H1 (cell line): ENCODE results near the gene HOXA6. TPM values are rescaled to one million over a fixed set of nuclear protein-coding genes. Genes with fewer than 3 reads are reported as not detected.
A peak's percentile ranks its signal among the peaks of the same experiment; 100 is the strongest.

Experiments used
- CBX5 ChIP-seq: fragments of 300-800, 300-1000 bp; sonication (generic); IDR thresholded peaks from 2 replicates; pipeline ENCODE4 v1.7.1; 2016; ENCODE audit warnings: antibody characterized with exemption, low read length, low read depth
- CBX8 ChIP-seq: fragments of 300-800, 300-1000 bp; sonication (generic); IDR thresholded peaks from 2 replicates; pipeline ENCODE4 v1.7.1; 2016; ENCODE audit warnings: low read depth, low read length, borderline replicate concordance
- CREB1 ChIP-seq: IDR thresholded peaks from 2 replicates; pipeline ENCODE4 v1.6.1; 2012; ENCODE audit warnings: inconsistent platforms
- KDM1A ChIP-seq: fragments of 200-600, 300-600 bp; sonication (generic); IDR thresholded peaks from 2 replicates; pipeline ENCODE4 v1.7.1; 2016; ENCODE audit warnings: mild to moderate bottlenecking, low read length, borderline replicate concordance
- RNF2 ChIP-seq: fragments of 200-900, 300-1000 bp; sonication (generic); IDR thresholded peaks from 2 replicates; pipeline ENCODE4 v1.7.1; 2016; ENCODE audit warnings: borderline replicate concordance, low read depth, mild to moderate bottlenecking, antibody characterized with exemption, low read length; ENCODE audit not compliant: poor library complexity, severe bottlenecking; ENCODE audit errors: missing control alignments
- SIX5 ChIP-seq: IDR thresholded peaks from 2 replicates; pipeline ENCODE4 v1.6.1; 2011; ENCODE audit warnings: mild to moderate bottlenecking, low read depth, low read length
- SUZ12 ChIP-seq: fragments of 200-600 bp; sonication (generic); IDR thresholded peaks from 2 replicates; pipeline ENCODE4 v1.6.1; 2012; ENCODE audit warnings: mild to moderate bottlenecking, inconsistent platforms, low read length, moderate library complexity, mixed read lengths
- polyA plus RNA-seq, 7 experiments: library from polyadenylated mRNA; depleted of rRNA in 3 of 7; stranded (reverse) in 5 of 7; unstranded in 2 of 7; fragments of >200 nt in 5 of 7; fragments of 200-250 nt in 2 of 7; gene quantifications; 1 replicate in 5 of 7; 2 replicates in 1 of 7; 4 replicates in 1 of 7; pipeline versions ENCODE4 v1.2.1 to v1.2.3, GENCODE V29; 2011 to 2013; ENCODE audit warnings: missing spikeins in 2 of 7, mixed read lengths in 2 of 7
- total RNA-seq: library from RNA; stranded (reverse); fragmentation: NEBNext Ultra II Directional; extraction: Animal tissue kit (Norgen Biotek cat#: 25700); gene quantifications from 2 replicates; pipeline ENCODE4 v1.2.1, GENCODE V29; 2021
- TF ChIP-seq, protein P1 (sequence below): IDR thresholded peaks from 2 replicates; pipeline ENCODE4 v1.6.1; 2012; ENCODE audit warnings: low read length, inconsistent platforms

Gene HOXA6
- total and polyA plus RNA-seq, 2 of the 8 experiments (the other 6 are each of a cell fraction or from before 2014, with no cell fraction given) = not detected

DNA sequence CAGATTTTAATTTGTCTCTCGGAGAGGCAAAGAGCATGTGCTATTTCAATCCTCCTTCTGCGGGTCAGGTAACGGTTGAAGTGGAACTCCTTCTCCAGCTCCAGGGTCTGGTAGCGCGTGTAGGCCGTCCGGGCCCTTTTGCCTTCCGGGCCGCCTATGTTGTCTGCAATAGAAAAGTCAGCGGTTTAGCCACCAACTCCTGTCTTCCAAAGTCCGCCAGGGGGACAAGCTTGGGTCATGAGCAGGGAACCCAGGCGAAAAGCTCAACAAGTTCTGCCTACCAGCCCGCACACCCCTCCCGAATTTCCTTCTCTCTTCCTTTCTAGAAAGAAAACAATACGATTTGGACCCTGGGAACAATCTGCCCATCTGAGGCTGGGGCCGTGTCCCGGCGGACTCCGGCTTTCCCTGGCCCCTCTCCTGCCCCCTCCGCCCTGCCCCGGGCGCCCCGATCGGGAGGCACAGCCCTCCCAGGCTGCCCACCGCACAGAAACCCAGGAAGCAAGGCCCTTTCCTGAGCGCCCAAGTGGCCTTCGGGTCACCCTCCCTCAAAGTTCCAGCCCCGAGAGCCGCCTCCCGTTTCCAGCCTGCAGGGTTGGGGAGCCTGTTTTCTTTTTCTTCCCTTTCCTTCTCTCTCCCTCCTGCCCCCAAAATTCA is 5.5 kb downstream of the HOXA6 start (continued):
- TF ChIP-seq KDM1A (no peak), CREB1 (no peak), SUZ12 (peak; percentile 58), CBX5 (no peak), RNF2 (peak; percentile 94), CBX8 (no peak; the same call in 1 of the 2 replicates), SIX5 (no peak)
- TF ChIP-seq, protein P1, sequence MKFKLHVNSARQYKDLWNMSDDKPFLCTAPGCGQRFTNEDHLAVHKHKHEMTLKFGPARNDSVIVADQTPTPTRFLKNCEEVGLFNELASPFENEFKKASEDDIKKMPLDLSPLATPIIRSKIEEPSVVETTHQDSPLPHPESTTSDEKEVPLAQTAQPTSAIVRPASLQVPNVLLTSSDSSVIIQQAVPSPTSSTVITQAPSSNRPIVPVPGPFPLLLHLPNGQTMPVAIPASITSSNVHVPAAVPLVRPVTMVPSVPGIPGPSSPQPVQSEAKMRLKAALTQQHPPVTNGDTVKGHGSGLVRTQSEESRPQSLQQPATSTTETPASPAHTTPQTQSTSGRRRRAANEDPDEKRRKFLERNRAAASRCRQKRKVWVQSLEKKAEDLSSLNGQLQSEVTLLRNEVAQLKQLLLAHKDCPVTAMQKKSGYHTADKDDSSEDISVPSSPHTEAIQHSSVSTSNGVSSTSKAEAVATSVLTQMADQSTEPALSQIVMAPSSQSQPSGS = no peak
- TF ChIP-seq, all 59 proteins: peak for 5
